ENCODE data around the gene RASGRP2. TPM values are rescaled to one million over a fixed set of nuclear protein-coding genes. Genes with fewer than 3 reads are reported as not detected.

Gene RASGRP2
- total RNA-seq, result 0.81 and 2.6 TPM in 2 replicates

DNA sequence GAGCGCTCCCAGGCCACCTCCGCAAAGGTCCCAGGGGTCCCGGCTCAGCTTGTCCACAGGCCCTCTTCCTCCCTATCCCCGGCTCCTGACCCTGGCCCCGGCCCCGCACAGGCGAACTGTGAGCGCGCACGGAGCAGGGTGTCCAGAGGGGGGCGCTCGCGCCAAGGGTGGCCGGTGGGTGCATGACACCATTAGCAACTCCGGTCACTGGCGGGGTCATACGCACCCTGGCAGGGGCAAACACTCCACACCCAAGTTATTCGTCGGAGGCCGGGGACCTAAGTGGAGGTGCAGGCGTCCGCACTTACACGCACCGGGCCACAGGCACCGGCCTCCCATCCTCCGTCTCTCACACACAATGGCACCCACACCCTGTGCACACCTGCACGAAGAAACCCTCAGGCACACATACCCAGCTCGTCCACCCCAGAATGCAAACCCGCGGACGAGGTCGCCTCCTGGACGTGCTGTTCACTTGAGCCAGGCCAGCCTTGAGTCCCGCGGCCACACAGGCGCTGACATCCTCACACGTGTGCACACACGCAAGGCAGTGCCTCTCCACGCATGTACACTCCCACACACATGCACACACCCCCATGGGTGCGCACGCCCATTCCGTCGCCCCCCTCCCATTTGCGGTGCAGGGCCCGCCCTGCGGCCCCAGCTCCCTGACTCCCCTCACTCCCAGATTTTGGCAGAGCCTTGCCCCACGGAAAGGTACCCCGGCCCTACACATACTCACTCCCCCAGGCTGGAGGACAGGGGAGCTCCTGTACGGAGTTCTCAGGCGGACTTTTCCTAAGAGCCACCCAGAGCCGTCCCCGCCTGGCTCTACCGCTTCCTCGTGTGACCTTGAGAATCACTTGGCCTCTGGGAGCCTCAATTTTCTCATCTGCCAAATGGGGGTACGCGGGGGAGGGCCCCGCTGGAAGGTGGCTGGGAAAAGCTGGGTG lies at the start of gene RASGRP2:
Gene RASGRP2 (minus strand): TSS at position 552 of the 953 bp plus-strand sequence. CDS start 1,276 bp downstream, outside the sequence.

DNA sequence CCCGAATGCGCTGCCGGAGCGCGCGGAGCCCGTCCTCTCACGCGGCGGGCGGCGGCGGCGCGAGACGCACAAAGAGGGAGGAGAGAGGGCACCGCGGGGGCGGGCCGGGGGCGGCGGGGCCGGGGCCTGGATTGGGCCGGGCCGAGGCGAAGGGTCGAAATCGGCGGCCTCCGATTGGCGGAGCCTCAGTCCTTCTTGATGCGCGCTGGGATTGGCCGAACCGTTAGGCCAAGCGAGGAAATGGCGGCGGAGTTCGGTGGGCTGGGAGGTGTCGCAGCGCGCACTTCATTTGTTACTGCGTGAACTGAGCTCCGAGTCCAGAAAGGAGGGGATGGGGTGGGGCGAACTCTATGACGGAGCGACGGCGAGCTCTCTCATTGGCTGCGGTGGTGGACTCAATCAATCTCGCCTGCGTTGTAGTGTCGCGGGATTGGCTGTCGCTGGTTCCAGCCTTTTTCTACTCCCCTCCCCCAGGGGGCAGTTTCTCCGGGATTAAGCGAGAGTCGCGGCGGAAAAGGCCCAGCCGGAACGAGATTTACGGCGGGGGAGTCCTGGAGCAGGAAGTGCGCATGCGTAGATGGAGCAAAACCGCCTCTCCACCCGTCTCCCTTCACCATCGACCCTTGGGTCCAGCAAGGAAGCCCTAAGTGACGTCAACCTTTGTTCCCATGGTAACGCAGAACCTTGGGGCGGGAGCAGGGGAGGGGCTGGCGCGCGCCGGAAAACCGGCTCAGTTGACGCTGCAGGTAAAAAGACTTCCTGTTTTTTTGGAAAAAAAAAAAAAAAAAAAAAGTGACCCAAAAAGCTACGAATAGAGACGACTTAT lies 34.7 kb upstream of the RASGRP2 start, which contains the start of gene SF1:
Gene SF1 (minus strand): TSS at position 70 of the 826 bp plus-strand sequence. CDS start 150 bp downstream, outside the sequence.

DNA sequence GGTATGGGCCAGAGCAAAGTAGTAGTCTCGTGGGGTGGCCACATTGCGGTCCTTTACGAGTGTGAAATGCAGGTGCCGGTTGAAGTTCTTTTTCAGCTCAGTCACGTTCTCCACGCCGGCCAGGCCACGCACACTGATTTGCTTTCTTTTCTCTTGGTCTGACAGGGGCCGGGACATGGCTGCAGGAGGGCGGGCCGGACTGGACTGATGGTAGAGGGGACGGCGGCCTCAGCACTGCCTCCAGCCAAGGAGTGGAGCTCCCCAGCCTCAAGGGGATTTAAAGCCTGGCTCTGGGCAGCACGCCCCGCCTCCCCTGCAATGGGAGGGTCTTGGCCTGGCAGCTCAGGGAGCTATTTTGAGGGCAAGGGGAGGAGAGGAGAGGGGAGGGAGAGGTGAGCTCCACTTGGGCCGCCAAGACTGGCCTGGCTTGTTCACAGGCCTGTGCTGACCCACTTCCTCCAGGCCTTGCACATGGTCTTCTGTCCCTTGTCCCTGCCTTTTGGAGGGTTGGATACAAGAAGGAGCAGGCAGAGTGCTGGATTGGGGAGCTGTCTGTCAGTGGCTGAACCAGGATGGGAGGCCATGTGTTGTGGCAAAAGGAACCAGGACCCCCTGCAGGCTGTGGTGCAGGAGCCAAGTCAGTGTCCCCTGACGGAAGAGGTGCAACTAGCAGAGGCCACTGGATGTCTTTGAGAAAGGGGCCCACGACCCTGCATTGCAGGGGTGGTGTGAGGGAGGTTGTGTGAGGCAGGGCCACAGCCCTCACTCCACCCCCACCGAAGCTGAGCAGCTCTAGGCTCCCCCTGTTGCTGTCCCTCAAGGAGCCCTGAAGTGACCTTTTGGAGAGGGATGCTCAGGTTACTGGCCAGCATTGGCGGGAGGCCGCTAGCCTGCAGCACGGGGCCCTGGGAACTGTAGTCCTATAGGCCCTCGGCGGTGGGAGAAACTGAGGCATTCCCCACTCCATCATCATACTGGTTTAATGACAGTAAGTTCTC lies 16.1 kb upstream of the RASGRP2 start, which contains the start of gene PYGM:
Gene PYGM (minus strand): TSS at position 253 of the 998 bp plus-strand sequence. CDS start 76 bp downstream, at position 177.

DNA sequence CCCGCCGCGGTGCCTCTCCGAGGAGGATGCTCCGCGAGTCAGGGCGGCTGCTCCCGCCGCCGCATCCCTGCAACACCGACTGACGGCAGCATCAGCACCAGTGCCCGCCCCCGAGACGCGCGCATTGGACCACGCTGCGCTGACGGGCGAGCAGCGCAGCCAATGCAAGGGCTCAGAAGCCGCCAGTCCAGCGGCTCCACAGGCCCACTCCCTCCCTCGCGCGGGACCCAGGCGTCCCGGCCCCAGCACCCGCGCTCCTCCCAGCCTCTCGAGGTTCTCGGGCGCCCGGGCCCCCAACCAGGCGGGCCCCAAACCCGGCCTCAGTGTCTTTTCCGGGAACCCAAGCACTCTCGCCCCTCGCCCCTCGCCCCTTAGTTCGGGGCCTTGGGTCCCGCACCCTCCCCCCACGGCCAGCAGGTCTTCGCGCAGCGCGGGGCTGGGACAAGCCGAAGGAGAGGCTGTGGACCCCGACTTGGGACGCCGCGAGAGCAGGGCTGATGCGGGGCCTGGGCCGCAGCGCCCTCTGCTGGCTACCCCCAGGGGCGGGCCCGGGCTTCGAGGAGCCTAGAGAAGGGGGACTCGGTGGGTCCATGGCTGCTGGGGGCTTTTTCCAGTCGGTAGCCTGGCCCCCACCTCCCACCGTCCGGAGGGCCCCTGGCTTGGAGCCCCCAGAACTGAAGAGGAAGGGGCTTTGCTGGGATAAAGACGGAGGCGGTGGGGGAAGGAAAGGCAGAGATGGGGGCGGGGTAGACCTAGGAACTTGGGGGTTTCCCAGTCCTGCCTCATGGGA lies 20.6 kb downstream of the RASGRP2 start, which contains the start of gene NRXN2:
Gene NRXN2 (minus strand): TSS at position 81 of the 790 bp plus-strand sequence. CDS start 9,498 bp downstream, outside the sequence.

Other genes starting within 250 kb of the RASGRP2 start
- not detected in 2 replicates for gene SLC22A11, start 188.2 kb downstream of the RASGRP2 start, total RNA-seq
- not detected in 2 replicates for gene SLC22A12, start 152.9 kb downstream of the RASGRP2 start, total RNA-seq
- gene NRXN2, start 20.9 kb downstream of the RASGRP2 start, total RNA-seq, result under 0.01 and 0.09 TPM in 2 replicates
- 0.36 and 0.38 TPM in 2 replicates for gene PYGM, start 15.8 kb upstream of the RASGRP2 start, total RNA-seq
- 65.3 and 107 TPM in 2 replicates for gene SF1, start 34.4 kb upstream of the RASGRP2 start, total RNA-seq
- gene MAP4K2, start 59.1 kb upstream of the RASGRP2 start, total RNA-seq, result 26.5 and 28.4 TPM in 2 replicates
- gene MEN1, start 66.4 kb upstream of the RASGRP2 start, total RNA-seq, result 15.1 and 19.8 TPM in 2 replicates
- 0.09 and 0.18 TPM in 2 replicates for gene CDC42BPG, start 100.5 kb upstream of the RASGRP2 start, total RNA-seq
- 99.0 and 121 TPM in 2 replicates for gene EHD1, start 134.5 kb upstream of the RASGRP2 start, total RNA-seq
- gene ATG2A, start 173.1 kb upstream of the RASGRP2 start, total RNA-seq, result 8.3 and 11.4 TPM in 2 replicates
- gene PPP2R5B, start 180.5 kb upstream of the RASGRP2 start, total RNA-seq, result 5.6 and 14.5 TPM in 2 replicates
- not detected in 2 replicates for gene GPHA2, start 191.8 kb upstream of the RASGRP2 start, total RNA-seq
- gene MAJIN, start 228.0 kb upstream of the RASGRP2 start, total RNA-seq, result not detected in 2 replicates